HG02763 (cell line): ENCODE results near the gene ASXL2.
"Not testable (repeated sequence)": the region's sequence is repeated elsewhere in the genome, so short reads cannot be mapped to it uniquely, and the experiment has no call there.

Experiments
- ATAC-seq: cut with Tn5 transposase; IDR thresholded peaks from one replicate; pipeline ENCODE4 v1.9.1; 2021; ENCODE audit warnings: mild to moderate bottlenecking, moderate library complexity; ENCODE audit not compliant: unreplicated experiment

ASXL2 gene

GRCh38 chr2:25742501-25742900, 135.8 kb downstream of the ASXL2 start:
- ATAC-seq = no peak

- no peak for ATAC-seq
Observed at GRCh38 chr2:25740810-25741381, 137.4 kb downstream of the ASXL2 start.

GRCh38 chr2:25738383-25739343, 139.6 kb downstream of the ASXL2 start:
- ATAC-seq = no peak

- no peak for ATAC-seq
Observed at GRCh38 chr2:25736899-25737515, 141.3 kb downstream of the ASXL2 start.

- no peak for ATAC-seq
Observed at GRCh38 chr2:25735835-25736234, 142.5 kb downstream of the ASXL2 start.

- ATAC-seq = no peak
Observed at GRCh38 chr2:25728559-25728958, 149.7 kb downstream of the ASXL2 start.

- no peak for ATAC-seq
Observed at GRCh38 chr2:25726522-25726921, 151.8 kb downstream of the ASXL2 start.

GRCh38 chr2:25725877-25726276, 152.4 kb downstream of the ASXL2 start:
- ATAC-seq = no peak

- ATAC-seq = no peak
Observed at GRCh38 chr2:25724756-25725155, 153.5 kb downstream of the ASXL2 start.

GRCh38 chr2:25722224-25722623, 156.1 kb downstream of the ASXL2 start:
- no peak for ATAC-seq

GRCh38 chr2:25720575-25720974, 157.7 kb downstream of the ASXL2 start:
- ATAC-seq = no peak

- no peak for ATAC-seq
Observed at GRCh38 chr2:25714740-25715139, 163.5 kb downstream of the ASXL2 start.

- no peak for ATAC-seq
Observed at GRCh38 chr2:25712455-25712854, 165.8 kb downstream of the ASXL2 start.

- no peak for ATAC-seq
Observed at GRCh38 chr2:25711675-25712354, 166.5 kb downstream of the ASXL2 start.

GRCh38 chr2:25710750-25711149, 167.5 kb downstream of the ASXL2 start:
- ATAC-seq = no peak

GRCh38 chr2:25709349-25709748, 168.9 kb downstream of the ASXL2 start:
- ATAC-seq = no peak

- no peak for ATAC-seq
Observed at GRCh38 chr2:25707927-25708590, 170.2 kb downstream of the ASXL2 start.

- ATAC-seq = not testable (repeated sequence)
Observed at GRCh38 chr2:25705575-25705974, 172.7 kb downstream of the ASXL2 start.

- ATAC-seq = no peak
Observed at GRCh38 chr2:25701801-25702200, 176.5 kb downstream of the ASXL2 start.

- ATAC-seq = no peak
Observed at GRCh38 chr2:25700221-25700660, 178.0 kb downstream of the ASXL2 start.

GRCh38 chr2:25699216-25699615, 179.1 kb downstream of the ASXL2 start:
- ATAC-seq = no peak
